GM21619 (cell line): Measurements from ENCODE around the gene FOXO1.

Experiments
- ATAC-seq: cut with Tn5 transposase; IDR thresholded peaks from one replicate; pipeline ENCODE4 v1.9.1; 2021; ENCODE audit not compliant: unreplicated experiment

Gene FOXO1

DNA sequence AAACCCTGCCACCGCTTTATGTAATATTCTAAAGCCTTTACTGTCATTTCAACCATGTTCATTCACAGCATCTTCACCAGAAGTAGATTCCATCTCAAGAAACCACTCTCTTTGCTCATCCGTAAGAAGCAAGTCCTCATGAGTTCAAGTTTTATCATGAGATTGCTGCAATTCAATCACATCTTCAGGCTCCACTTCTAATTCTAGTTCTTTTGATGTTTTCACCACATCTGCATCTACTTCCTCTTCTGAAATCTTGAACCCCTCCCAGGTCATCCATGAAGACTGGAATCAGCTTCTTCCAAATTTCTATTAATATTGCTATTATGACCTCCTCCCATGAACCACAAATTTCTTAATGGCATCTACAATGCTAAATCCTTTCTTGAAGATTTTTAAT, 83.9 kb downstream of the FOXO1 start:
- ATAC-seq = no peak

DNA sequence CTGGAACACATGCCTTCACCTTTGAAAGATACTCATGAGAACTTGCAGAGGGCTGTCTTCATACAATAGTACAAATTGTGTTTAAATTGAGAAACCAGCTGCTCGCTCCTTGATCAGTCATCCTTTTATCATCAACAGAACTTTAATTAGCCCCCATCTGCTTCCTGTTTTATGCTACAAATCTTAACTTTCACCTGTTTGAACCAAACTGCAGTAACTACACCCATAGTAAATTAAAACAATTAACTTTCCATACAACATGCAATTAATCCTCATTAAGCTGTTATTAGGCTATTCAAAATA, 85.2 kb downstream of the FOXO1 start:
- no peak for ATAC-seq

DNA sequence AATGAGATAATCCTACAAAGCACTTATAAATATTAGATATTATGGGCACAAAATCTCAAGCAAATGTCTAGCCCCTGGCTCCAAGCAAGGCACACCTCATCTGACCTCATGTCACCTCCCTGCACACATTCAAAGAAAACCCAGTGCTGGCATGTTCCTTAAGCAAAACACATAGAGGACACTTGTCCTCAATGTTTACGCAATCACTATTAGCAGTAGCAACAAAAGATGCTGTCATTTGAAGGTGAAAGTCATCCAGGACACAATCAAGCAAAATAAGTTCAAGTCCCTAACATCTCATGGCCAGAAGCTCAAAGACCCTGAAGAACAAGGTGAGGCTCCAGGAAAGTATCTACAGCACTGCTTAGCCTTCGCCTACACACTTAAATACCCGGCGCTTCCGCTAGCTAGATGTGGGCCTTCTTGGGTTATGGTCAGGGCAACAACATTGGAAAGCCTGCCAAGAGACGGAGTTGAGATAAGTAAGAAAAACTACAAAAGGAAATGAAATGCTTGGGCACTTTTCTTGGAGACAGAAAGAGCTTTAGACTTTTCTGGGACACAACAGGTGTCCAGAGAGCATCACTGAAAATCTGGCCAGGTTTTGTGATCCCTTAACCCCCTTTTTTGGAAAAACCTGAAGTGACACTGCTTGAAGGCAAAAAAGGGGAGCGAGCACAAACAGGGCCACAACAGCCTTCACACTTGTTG, 85.7 kb downstream of the FOXO1 start:
- no peak for ATAC-seq

DNA sequence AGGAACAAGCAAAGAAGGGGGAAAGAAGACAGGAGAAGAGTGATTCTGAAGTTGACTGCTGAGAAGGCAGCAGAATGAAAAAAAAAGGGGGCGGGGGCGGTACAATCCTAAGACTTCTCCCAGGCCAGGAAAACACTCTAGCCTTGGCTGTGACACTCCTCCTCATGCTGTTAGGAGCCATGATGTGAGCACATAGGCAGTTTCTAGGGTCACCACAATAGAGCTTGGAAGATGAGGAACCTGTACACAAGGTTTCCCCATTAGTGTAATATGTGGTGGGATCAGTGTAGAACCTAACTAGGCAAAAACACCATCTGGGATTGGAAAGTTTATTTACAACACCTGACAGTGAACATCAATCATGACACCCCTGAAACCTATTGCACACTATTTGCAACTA, 86.9 kb downstream of the FOXO1 start:
- no peak for ATAC-seq

DNA sequence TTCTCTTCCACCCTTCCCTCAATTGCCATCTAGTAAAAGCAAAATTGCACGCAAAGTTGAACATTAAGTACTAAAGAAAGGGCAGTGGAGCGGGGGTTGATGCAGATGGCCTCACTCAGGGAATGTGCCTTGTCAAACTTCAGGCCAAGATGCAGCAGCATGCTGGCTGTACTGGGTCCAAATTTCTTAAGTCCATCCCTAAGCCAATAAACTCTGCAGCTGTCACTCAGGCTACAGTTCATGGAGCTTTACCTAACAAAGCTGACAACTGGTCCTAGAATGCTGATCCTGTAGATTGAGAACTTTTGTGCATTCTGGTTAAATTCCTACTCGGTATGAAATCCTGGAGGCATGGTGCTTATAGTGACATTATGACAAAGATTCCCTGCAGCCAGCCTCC, 88.4 kb downstream of the FOXO1 start:
- ATAC-seq = no peak

DNA sequence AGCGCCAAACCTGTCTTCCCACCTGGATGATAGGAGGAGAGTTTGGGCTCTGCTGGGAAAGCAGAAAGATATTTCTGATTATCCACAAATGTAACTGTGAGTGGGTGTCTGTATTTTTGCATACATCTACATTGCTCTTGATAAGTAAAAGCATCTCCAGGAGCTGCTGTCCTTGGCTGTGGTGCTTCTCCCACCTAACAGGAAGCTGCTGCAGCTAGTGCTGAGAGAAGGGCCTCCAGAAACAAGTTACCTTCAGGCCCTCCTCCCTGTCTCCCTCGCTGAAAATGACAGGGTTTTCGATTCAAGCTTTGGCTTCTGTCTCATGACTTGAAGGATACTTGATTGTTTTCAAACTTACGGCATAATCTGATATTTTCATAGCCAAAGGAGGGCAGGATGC, 90.1 kb downstream of the FOXO1 start:
- ATAC-seq = no peak

DNA sequence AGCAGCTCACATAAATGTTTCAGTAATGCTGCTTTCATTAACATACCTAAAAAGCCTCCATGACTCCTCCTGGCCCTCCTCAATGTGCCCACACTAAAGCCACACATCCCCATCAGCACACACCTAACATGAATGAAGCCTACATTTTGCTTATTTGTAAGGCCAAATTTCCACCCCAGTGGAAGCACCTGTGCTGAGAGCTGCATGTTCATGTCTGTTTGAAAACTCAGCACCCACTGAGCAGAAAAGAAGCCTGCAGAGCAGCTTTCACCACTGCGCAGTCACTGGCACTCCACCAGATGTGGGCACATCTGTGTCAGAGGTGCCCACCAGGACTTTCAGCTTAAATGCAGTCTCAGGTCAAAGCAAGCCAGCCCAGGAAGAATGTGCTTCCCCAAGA, 93.5 kb downstream of the FOXO1 start:
- ATAC-seq = no peak

DNA sequence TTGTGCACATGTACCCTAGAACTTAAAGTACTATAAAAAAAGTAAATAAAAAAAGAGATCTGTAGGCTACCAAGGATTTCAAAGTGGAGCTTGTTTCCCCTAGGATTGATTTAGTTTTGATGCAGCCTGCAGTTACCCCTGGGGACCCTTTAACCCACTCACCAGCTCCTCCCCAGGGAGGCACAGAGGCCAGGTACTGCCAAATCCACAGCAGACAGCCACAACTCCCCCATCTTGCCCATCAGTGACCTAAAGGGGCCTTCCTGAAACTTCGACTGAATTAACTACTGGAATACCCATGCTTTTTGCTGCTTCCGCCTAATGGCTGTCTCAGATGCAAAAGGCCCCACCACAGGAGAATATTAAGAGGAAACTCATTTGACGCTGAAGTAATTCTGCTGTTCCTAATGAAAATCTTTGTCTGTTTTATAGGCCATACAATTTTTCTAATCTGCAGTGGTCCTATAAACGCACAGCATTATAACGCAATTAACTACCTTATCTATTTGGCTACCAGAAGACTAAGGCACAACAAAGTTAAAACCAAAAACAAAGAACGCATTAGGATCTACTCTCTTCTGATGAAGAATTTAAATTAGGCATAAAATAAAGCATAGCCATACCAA, 95.0 kb downstream of the FOXO1 start:
- no peak for ATAC-seq

DNA sequence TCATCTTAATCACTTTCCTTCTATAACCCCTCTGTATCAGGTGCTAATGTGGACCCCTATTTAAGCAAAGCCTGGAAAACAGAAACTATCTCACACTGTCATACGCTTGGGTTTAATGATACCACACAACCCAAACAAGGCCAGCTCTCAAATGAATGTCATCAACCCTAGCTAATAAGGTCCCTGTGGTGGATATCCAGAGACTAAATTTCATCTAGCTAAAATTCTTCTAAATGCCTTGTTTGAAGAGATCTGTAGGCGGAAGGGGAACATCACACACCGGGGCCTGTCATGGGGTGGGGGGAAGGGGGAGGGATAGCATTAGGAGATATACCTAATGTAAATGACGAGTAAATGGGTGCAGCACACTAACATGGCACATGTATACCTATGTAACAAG, 95.5 kb downstream of the FOXO1 start:
- no peak for ATAC-seq

DNA sequence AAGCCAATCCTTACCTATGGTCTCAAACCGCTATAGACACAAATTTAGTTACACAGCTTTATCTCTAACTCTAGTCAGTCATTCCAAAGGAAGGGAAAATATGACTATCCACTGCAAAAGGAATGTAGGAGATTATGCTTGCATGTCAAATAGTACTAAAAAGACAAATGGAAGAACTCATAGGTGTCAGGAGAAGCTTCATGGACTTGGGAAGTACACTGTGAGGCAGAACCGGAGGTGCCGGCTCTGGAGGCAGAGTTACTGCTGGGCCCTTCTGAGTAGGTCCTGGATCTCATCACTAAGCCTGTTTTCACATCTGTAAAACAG, 97.5 kb downstream of the FOXO1 start:
- ATAC-seq = no peak

DNA sequence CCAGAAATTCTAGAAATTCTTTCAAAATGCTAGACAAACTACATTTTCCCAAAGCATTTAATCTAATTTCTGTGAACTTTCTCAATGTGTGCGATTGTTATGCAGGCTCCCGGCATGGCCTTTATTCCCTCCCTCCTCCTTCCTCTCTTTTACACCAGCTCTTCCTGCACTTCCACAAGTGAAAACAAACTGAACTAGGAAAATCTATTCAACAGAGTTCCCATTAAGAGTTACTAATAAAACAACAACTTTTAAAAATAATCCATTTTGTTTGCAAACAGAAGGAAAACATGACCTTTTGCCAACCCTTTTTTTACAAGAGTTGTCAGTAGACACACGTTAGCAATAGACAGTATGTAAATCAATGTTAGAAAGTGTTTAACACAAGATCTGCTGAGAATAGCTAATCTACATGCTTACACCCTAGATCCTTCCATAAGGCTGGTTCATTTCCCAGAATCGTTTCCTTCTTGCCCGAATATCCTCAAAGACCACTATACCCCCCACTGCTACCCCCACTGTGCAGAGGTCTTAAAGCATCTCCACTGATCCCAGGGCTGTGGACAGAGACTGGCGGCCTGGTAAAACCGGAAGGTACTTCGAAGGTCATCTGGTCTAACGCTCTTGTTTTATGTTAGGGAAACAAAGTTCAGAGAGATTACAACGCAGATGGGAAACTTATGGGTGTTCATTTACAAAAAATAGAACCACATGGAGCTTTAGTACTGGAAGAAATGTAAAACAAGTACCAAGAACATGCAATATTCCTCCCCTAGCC, 98.0 kb downstream of the FOXO1 start:
- ATAC-seq = no peak

DNA sequence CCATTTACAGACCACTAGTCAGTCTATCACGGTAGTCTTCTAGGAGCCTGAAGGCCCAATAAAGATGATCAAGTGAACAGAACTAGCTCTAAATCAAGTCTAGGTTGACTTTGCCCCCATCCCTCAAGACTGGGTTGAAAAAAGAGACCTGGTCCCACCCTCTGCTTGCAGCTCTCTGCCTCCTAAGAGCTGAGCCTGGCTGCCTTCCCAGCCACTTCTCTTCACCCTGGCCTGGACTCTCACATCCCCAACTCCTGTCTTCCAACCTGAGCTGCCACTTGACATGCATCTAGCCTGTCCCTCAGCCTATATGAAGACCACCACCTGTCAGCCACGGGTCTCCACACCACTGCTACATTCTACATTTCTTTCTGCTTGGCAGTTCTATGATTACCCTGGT, 99.6 kb downstream of the FOXO1 start:
- ATAC-seq = no peak

DNA sequence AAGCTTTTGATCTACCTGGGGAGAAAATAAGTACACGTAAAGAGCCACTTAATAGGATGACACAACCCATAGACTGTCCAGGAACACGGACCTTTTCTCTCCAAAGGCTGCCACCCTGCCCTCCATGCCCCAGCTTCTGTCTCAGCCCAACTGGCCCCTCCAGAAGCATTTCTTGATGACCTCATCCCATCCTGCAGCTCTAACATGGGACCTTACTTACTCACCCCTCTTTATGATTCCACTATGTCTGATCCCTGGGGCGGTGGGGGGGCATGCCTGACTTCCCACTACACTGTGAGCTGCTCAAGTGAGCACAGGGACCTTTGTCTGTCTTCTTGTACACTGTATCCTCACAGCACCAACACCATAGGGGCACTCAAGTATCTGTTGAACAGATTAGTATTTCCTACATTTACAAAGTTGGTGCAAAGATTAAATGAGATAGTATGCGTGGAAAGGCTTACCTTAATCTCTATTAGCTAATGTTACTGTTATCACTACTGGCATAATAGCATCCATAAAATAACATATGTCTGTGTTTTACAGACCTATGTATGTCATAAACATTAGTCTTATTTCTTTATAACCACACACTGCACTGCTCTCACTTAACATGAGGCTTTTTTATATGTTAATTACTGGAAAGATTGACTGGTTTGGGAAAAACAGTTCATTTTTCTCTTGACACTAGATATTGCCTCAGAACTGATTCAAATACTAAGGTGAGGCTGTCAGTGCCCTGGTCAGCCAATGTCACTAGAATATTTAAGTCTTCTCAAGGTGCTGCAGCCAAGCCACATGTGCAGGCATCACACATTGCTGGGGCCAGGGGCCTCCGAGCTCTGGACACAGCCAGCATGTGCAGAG, 100.9 kb downstream of the FOXO1 start:
- no peak for ATAC-seq

DNA sequence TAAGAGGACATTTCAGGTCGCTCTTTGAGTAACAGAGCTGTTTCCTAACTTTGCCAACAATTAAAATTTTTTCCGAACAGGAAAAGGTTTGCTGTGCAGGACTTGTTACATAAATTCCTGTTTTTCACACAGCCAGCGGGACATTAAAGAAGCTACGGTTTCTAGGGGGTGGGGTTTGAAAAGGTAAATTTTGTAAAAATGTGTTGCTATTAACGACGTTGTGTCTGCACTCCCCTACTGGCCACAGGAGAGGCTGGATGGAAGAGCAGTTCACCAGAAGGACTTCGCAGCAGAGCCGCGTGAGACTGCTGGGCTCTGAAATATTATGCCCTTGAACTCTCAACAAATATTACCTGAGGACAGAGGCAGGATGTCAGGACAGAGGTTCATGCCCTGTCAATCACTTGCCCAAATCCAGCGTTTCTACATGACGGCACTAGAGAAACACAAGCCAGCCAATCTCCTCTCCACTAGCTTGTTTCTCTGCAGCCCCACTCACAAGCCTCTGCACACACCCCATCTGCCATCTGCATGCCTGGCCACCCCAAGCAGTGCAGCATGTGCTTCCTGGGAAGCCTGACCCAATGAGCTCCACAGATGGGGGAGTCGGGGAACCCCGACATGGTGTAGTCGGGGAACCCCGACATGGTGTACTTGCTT, 102.0 kb downstream of the FOXO1 start:
- ATAC-seq = no peak

DNA sequence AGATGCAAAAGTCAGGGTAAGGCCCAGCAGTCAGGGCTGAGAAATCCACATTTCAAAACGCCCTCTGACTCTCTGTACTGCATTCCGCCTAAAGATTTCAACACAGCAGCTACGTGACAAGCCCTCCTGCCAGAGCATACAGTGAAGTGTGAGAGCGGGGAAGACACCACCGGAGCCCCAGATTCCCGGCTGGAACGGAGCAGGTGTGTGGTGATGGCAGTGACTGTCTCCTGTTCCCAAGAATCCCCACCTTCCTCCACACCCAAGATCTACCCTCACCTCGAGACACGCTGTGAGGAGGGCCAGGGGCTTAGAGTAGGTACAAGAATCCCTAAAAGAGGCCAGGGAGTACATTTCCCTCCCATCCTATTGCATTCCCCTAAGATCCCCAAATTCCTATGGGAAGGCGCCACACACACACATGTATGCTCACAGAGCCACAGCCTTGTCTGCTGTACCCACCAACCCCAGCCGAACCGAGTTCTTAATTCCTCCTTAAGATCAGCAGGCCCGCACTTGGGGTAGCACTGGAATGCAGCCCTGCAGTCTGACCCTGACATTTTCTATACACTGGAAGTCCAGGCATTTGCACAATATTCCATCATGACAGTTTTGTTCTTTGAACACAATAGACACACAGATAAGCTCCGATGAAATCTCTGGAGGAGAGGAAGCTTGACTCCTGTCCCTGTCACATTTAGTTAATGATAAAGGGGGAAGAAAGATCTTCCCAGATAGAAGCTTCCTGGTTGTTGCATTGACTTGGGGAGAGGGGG, 102.9 kb downstream of the FOXO1 start:
- no peak for ATAC-seq

DNA sequence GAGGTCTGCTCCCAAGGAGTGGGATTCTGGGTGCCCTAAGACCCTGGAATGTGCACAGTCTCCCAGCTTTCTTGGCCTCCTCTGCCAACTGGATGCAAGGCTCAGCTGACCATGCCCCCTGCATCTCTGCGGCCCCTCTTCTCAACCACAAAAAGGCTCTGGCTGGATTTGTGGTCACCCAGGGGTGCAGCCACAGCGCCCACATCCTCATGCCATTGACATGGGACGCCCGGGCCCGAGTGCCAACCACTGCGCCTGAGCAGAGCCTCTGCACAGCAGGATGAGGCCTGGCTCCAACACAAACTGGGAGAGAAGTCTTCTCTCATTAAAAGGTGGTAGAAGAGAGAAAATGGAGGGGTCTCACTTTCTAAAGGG, 103.5 kb downstream of the FOXO1 start:
- ATAC-seq = no peak

DNA sequence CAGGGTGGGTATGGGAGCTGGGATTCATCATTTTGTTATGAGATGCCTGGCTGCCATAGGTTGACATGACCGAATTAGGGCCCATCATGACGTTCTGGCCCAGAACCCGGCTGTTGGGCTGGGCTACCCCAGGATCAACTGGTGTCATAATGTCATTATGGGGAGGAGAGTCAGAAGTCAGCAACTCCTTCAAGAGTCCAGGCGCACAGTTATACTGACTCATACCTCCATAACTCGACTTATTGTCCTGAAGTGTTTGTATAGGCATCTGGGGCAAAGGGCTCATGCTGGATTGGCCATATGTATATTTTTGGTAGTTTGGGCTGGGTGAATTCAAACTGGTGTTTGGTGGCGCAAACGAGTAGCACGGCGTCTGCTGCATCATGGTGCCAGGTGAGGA, 106.5 kb downstream of the FOXO1 start:
- no peak for ATAC-seq

DNA sequence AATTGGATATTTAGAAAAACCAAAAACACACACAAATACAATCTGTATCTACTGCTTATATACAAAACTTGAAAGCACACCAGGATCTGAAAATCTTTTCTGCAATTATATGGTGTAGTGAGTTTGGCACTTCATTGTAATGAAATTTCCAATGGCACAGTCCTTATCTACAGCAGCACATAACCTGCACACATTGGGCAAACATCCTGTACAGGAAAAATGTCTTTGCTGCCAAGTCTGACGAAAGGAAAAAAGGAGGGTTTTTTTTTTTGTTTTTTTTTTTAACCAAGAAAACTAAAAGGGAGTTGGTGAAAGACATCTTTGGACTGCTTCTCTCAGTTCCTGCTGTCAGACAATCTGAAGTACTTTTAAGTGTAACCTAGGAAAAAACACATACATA, 107.8 kb downstream of the FOXO1 start:
- no peak for ATAC-seq

DNA sequence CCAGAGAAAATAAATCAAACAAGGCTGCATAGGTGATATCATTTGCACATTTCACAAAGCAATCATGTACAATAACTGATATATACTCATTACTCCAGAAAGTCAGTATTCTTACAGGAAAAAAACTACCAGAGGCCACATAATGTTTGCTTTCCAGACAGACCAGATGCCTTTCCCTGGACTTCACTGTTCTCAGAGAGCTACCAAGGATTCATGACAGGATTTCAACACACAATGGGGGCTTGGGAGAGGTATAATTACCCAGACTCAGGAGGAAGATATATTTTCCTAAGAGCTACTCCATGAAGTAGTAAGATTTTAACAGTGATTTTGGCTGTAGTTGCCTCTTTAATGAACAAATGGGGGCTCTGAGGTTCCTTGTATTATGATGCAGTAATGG, 110.0 kb downstream of the FOXO1 start:
- no peak for ATAC-seq

DNA sequence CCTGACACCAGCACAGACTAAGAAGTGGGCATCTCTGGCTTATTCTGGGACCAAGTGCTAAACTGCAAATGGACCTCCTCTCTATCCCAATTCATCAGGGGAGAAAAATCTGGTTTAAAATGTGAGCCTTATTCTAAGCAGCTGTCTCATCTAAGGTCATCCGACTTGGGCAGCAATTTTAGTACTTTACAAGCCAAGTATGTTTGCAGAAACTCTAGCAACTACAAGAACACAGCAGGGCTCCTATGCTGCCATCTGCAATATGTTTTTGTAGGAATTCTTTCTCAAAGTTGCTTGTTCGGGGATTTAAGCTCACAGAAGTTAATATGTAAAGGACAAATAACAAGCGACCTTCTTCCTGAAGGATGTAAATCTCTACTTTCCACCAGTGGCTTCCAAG, 113.1 kb downstream of the FOXO1 start:
- no peak for ATAC-seq

DNA sequence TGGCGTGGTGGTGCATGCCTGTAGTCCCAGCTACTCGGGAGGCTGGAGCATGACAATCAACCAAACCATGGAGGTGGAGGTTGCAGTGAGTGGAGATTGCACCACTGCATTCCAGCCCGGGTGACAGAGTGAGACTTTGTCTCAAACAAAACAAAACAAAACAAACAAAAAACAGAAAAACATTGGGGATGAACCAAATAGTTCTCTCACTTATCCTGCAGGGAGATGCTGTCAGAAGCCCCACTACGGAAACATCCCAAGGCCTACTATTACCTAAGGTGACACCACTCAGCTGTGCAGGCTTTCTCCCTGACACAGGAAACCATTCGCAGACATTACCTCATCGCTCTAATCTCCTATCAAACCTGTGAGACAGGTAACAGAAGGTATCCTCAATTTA, 113.5 kb downstream of the FOXO1 start:
- no peak for ATAC-seq
